LHCN-M2 (cell line): ENCODE results near the gene SMIM13. TPM values are rescaled to one million over a fixed set of nuclear protein-coding genes. Genes with fewer than 3 reads are reported as not detected.
A peak's percentile ranks its signal among the peaks of the same experiment; 100 is the strongest.

Experiments used
- DNase-seq: peaks from one replicate; pipeline ENCODE4 v3.0.0-alpha.2; 2012; ENCODE audit warnings: low read depth
- total RNA-seq: library from RNA; depleted of rRNA; stranded (reverse); fragments of >200 nt; gene quantifications from 2 replicates; pipeline ENCODE4 v1.2.3, GENCODE V29; 2014

Gene SMIM13
- total RNA-seq, 1 experiment from 2014 or later: 11.4 TPM

- no peak for DNase-seq
These were observed 59.8 kb downstream of the SMIM13 start for GRCh38 chr6:11153447-11153846.

- DNase-seq: no peak
These were observed 62.0 kb downstream of the SMIM13 start for GRCh38 chr6:11155589-11155988.

- no peak for DNase-seq
These were observed 66.6 kb downstream of the SMIM13 start for GRCh38 chr6:11160199-11160598.

- peak; percentile 59 for DNase-seq
These were observed 67.7 kb downstream of the SMIM13 start for GRCh38 chr6:11161031-11161956.

- no peak for DNase-seq
These were observed 68.6 kb downstream of the SMIM13 start for GRCh38 chr6:11162262-11162661.

GRCh38 chr6:11163932-11164331, 70.3 kb downstream of the SMIM13 start:
- no peak for DNase-seq

- DNase-seq: no peak
These were observed 71.3 kb downstream of the SMIM13 start for GRCh38 chr6:11164717-11165646.

GRCh38 chr6:11166948-11167347, 73.3 kb downstream of the SMIM13 start:
- DNase-seq: no peak

- DNase-seq: no peak
These were observed 74.5 kb downstream of the SMIM13 start for GRCh38 chr6:11168091-11168635.

GRCh38 chr6:11171952-11172351, 78.3 kb downstream of the SMIM13 start:
- DNase-seq: no peak

GRCh38 chr6:11172501-11173327, 79.1 kb downstream of the SMIM13 start:
- peak; percentile 46 for DNase-seq

GRCh38 chr6:11174242-11174611, 80.6 kb downstream of the SMIM13 start:
- no peak for DNase-seq

- no peak for DNase-seq
These were observed 83.6 kb downstream of the SMIM13 start for GRCh38 chr6:11177271-11177670.

GRCh38 chr6:11179088-11179418, 85.4 kb downstream of the SMIM13 start:
- DNase-seq: no peak

- DNase-seq: peak; percentile 57
These were observed 86.0 kb downstream of the SMIM13 start for GRCh38 chr6:11179419-11180202.

- no peak for DNase-seq
These were observed 88.0 kb downstream of the SMIM13 start for GRCh38 chr6:11181478-11182136.

GRCh38 chr6:11183761-11184362, 90.2 kb downstream of the SMIM13 start:
- DNase-seq: no peak

GRCh38 chr6:11185204-11185842, 91.7 kb downstream of the SMIM13 start:
- DNase-seq: no peak

GRCh38 chr6:11187301-11187700, 93.7 kb downstream of the SMIM13 start:
- no peak for DNase-seq
